T-helper 2 cell treated with Interferon-gamma antibody and Interleukin-4, amounts not matched to agents 5 μg/mL and 100 μg/mL, for 36 hours (primary cell): ENCODE measurements around the gene VOPP1.

ENCODE experiments used
- DNase-seq: peaks from one replicate; pipeline ENCODE4 v3.0.0; 2021; ENCODE audit warnings: low spot score
- H3K27ac Mint-ChIP-seq: one replicate; pipeline ENCODE4 v1.8.0; 2021; ENCODE audit warnings: mild to moderate bottlenecking, mixed read lengths
- H3K27me3 Mint-ChIP-seq: one replicate; pipeline ENCODE4 v1.8.0; 2021; ENCODE audit warnings: low read depth, mixed read lengths
- H3K36me3 Mint-ChIP-seq: one replicate; pipeline ENCODE4 v1.8.0; 2021; ENCODE audit warnings: low read depth, mixed read lengths
- H3K4me1 Mint-ChIP-seq: one replicate; pipeline ENCODE4 v1.8.0; 2021; ENCODE audit warnings: low read depth, mixed read lengths
- H3K4me3 Mint-ChIP-seq: one replicate; pipeline ENCODE4 v1.8.0; 2022; ENCODE audit warnings: mild to moderate bottlenecking, moderate library complexity, mixed read lengths
- H3K9me3 Mint-ChIP-seq: one replicate; pipeline ENCODE4 v1.8.0; 2021; ENCODE audit warnings: mixed read lengths

Gene VOPP1

DNA sequence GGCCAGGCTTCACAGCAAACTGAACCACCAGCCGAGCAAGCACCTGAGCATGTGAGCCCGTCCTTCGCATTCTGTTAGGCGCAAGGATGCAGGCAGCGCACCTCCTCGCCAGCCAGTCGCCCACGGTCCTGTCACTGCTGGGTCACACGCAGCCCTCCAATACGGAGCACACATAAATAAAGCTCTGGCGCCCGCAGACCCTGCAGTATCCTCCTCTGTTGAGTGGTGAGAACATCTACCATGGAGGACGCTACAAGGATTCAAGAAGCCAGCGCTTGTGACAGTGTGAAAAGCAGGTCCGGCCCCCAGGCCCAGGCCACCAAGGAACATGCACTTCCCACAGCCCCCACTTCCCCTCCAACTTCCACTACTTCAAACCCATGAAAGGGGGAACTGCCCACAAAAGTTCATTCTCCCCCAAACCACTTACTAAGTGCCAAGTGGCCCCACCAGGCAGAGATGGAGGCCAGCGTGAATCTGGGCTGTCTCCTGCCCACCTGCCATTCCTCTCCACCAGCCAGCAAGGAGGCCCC, 34.8 kb downstream of the VOPP1 start:
- no peak for DNase-seq
- Mint-ChIP-seq H3K27me3 (no peaks in the 10 kb centered on the region), H3K4me1 (peaks cover 60% of the 10 kb centered on the region), H3K4me3 (peak overlapping the region; percentile 3), H3K9me3 (no peaks in the 10 kb centered on the region), H3K36me3 (peaks cover 18% of the 10 kb centered on the region), H3K27ac (peak overlapping the region; percentile 50)

DNA sequence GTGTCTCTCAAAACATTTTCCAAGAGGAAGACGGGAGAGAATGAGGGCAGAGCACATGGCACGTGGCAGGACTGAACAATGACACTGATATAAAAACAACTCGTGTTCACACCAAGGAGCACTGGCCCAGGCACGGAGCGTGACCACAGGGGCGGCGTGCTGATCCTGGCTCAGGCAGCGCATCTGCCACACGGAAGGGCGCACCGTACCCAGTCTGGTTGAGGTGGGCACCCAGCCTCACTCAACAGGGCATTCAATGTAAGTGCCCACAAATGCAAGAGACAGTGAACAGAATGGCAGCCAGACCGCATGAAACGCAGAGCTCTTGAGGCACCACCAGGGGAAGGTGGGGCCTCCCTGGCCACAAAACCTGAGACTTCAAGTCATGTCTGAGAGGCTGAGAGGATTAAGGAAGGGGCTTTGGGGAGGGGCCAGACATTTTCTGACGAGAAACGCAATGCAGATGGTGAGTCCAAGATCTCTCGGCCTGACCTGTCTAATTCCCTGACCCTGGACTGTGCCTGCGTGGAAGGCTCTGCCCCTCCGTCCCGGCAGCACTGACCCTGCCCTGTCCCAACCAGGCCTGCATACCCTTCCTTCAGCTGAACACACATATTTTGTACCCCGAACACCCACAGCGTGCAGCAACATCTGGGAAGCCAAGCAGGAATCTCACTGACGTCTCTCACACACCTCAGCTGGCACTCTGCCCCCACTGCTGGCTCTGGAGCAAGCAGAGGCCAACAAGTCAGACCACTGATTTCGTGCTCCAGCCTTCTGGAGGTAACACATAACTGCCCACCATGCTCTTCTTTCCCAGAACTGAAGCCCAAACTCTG, 35.5 kb downstream of the VOPP1 start:
- Mint-ChIP-seq H3K9me3 (no peaks in the 10 kb centered on the region), H3K4me3 (peak overlapping the region; percentile 44), H3K27ac (peak overlapping the region; percentile 98), H3K4me1 (peaks cover 67% of the 10 kb centered on the region), H3K36me3 (peaks cover 23% of the 10 kb centered on the region), H3K27me3 (no peaks in the 10 kb centered on the region)
- DNase-seq, result no peak

DNA sequence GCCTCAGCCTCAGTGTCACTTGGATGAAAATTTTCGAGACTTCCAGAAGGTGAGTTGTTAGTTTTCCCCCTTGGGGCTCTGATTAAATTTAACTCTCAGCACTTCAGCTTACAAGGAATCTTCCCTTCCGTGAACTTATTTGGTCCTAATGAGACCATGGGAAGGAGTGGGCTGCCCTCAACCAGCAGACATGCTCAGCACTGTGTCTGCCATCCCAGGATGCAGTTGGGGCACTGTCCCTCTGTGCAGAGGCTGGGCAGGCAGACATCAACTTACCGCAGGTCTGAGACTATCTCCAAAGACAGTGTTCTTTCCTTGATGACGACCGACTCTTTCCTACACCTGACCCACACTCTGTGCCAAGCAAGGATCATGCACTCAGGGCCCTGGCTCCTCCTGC, 36.7 kb downstream of the VOPP1 start:
- Mint-ChIP-seq H3K27me3 (no peaks in the 10 kb centered on the region), H3K4me1 (peaks cover 70% of the 10 kb centered on the region), H3K36me3 (peaks cover 32% of the 10 kb centered on the region), H3K27ac (peak overlapping the region; percentile 98), H3K9me3 (no peaks in the 10 kb centered on the region), H3K4me3 (peak overlapping the region; percentile 82)
- DNase-seq, result no peak

DNA sequence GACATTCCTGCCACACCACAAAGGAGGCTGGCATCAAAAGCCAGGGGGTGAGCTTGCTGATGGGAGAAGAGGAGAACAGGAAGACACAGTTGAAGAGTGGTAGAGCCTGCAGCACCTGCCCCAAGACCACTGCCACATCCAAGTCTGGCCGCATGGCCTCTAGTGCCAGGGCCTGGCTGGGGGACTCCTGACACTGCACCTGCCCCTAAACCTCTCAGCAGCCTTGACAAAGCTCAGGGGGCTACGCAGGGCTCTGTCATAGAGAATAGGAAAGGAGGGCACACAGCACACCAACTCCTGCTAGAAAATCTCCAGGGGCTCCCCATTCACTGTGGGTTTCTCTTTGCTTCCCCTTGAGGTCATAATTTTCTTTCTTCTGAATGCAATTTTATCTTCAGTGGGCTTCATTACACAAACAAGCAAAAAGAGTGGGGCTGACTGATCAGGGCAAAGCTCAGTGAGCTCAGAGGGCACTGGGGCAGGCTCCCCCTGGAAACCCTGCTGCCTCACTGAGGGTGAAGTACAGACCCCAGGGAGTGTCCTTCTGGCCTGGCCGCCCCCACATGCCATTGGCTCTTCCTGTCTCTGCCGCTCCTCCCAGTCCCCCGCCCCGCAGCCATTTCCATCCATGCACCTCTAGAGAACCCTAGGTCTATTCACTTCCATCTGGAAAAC, 37.2 kb downstream of the VOPP1 start:
- H3K27ac Mint-ChIP-seq, result peak overlapping the region; percentile 98
- no peak for DNase-seq
- H3K27me3 Mint-ChIP-seq, result no peaks in the 10 kb centered on the region
- peak overlapping the region; percentile 82 for H3K4me3 Mint-ChIP-seq
- H3K4me1 Mint-ChIP-seq, result peaks cover 70% of the 10 kb centered on the region
- H3K9me3 Mint-ChIP-seq, result no peaks in the 10 kb centered on the region
- peaks cover 33% of the 10 kb centered on the region for H3K36me3 Mint-ChIP-seq

DNA sequence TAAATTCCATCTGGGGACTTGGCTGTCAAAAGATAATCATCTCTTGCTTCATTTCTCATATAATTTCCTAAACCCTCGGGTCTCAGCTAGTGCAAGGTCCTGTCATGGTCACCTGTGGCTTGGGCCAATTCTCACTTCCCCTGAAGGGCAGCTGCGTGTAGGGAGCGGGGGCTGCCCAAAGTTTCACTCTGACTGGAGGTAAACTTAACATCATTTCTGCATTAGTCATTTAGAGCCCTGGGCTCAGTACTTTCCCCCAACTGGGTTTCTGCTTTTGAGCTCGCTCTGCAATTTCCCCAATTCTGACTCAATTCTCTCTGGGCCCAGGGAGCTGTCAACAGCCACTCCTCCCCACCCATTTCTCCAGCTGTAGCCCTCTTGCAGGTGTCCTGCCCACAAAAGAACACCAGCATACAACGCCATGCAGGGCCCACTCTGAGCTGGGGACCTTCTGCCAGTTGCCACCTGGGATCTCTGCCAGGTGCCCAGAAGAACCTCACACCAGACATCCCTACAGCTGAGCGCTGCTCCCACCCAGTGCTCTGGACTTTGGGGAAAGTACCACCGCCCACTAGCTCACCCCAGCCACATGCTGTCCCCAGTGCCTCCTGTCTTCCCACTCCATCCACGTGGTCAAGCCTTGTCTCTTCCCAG, 37.9 kb downstream of the VOPP1 start:
- Mint-ChIP-seq H3K9me3 (no peaks in the 10 kb centered on the region), H3K4me3 (peak overlapping the region; percentile 82), H3K4me1 (peaks cover 70% of the 10 kb centered on the region), H3K27me3 (no peaks in the 10 kb centered on the region), H3K36me3 (peaks cover 36% of the 10 kb centered on the region), H3K27ac (peak overlapping the region; percentile 98)
- peak; percentile 87 for DNase-seq

DNA sequence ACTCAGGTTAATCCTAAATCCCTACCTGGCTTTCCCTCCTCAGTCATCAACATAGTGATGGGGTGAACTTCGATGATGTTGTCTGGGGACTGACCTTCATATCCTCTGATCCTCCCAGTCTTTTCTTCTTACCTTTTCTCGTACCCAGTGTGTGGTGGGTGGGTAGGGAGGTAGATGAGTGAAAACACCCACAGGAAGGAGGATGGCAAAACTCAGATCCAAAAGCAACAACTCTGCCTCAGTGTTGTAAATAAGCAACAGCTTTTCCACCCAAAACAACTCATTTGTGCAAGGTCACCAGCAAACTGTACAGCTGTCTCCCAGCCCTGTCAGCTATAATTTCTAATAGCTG, 38.6 kb downstream of the VOPP1 start:
- no peaks in the 10 kb centered on the region for H3K27me3 Mint-ChIP-seq
- peak overlapping the region; percentile 82 for H3K4me3 Mint-ChIP-seq
- peaks cover 36% of the 10 kb centered on the region for H3K36me3 Mint-ChIP-seq
- no peak for DNase-seq
- peaks cover 69% of the 10 kb centered on the region for H3K4me1 Mint-ChIP-seq
- no peaks in the 10 kb centered on the region for H3K9me3 Mint-ChIP-seq
- peak overlapping the region; percentile 98 for H3K27ac Mint-ChIP-seq

DNA sequence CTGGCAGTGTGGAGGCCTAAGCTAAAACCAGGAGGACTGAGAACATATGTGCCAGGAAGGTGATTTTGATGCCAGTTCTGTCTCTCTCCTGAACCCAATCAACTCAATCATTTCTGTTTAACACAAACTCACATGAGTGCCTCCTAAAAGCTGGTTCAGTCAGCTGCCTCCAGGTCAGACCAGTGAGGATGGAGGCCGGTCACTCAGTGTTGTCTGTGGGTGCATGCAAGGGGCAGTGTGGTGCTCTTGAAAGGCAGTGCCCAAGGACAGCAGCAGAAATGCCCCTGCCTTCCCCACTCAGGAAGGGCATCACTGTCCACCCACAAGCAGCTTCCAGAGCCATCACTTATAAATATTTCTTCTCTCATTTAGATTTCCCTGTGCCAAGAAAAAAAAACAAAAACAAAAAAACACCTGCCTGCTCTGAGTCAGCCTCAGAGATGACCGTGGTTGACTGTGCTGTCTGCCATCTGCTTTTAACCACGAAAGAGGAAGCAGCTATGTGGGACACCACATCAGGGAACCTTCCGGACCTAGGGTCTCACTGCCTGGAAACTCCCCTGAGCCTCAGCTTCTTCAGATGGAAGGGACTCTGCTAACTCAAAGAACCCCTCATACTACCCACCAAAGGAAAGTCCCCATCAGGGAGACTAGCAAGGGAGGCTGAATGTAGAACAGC, 39.1 kb downstream of the VOPP1 start:
- Mint-ChIP-seq H3K4me3 (peak overlapping the region; percentile 82), H3K4me1 (peaks cover 64% of the 10 kb centered on the region), H3K36me3 (peaks cover 32% of the 10 kb centered on the region), H3K27me3 (no peaks in the 10 kb centered on the region), H3K27ac (peak overlapping the region; percentile 98), H3K9me3 (no peaks in the 10 kb centered on the region)
- peak; percentile 83 for DNase-seq

DNA sequence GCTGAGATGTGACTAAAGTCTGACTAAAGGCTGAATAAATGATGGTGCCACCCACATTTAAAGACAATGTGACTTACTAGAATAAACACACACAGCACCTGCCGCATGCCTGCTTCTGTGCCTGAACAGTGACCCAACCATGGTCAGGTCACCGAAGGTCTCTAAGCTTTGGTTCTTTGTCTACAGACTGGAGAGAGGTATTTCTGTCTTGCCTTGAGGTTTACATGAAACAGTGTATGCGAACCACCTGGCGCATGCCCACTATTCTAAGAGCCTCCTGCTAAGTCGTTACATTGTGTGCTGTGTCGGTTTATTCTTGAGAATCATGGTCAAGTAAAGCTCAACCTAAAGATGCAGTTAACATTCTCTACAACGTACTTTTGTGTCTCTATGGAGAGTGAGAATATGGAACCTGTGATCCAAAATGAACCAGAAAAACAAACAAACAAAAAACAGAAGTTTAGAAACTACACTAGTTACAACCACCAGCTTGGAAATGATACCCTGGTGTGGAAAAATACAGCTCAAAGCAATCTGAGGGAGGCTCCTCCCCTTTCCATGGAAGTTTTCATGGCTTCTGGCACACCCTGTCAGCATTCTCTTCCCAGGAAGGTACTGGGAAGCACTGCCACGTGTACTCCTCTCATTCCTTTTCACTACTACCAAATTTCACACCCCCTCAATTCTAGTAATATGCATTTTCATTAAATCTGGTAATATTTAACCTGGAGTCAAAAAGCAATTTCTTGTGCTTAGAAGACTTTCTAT, 40.0 kb downstream of the VOPP1 start:
- no peak for DNase-seq
- peak overlapping the region; percentile 98 for H3K27ac Mint-ChIP-seq
- H3K27me3 Mint-ChIP-seq, result no peaks in the 10 kb centered on the region
- peaks cover 58% of the 10 kb centered on the region for H3K4me1 Mint-ChIP-seq
- H3K36me3 Mint-ChIP-seq, result peaks cover 27% of the 10 kb centered on the region
- peak overlapping the region; percentile 82 for H3K4me3 Mint-ChIP-seq
- H3K9me3 Mint-ChIP-seq, result no peaks in the 10 kb centered on the region

DNA sequence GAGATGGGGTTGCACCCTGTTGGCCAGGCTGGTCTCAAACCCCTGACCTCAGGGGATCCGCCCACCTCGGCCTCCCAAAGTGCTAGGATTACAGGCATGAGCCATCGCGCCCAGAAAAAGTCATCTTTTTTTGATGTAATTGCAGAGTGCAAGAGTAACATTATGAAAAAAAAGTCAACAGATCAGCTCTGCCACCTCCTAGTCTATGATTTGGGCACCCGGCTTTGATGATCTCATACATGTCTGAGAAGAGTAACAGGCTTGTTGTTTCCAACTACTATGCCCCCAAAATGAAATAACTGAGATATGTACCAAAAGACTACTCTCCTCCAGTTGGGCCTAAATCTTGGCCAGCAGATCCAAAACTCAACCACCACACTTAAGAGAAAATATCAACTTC, 40.8 kb downstream of the VOPP1 start:
- Mint-ChIP-seq H3K4me1 (peaks cover 50% of the 10 kb centered on the region), H3K9me3 (no peaks in the 10 kb centered on the region), H3K27me3 (no peaks in the 10 kb centered on the region), H3K4me3 (no peak overlapping the region), H3K27ac (no peak overlapping the region), H3K36me3 (peaks cover 23% of the 10 kb centered on the region)
- no peak for DNase-seq

DNA sequence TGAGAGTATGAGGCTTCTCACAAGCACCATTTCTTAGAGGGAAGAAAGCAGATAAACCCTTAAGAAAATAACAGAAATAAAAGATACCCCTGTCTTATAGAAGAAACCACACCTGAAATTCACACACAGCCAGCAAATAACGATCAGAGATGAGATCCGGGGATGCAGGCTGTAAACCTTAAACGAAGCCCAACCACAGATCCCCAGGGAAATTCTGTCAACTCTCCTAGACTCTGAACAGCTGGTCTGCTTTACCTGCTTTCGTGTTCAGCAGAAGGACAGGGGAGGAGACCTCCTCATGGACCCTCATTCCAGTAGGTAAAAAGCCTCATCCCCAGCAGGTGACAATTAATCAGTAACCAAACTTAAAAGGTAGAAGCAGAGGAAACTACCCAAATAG, 45.0 kb downstream of the VOPP1 start:
- no peak overlapping the region for H3K27ac Mint-ChIP-seq

DNA sequence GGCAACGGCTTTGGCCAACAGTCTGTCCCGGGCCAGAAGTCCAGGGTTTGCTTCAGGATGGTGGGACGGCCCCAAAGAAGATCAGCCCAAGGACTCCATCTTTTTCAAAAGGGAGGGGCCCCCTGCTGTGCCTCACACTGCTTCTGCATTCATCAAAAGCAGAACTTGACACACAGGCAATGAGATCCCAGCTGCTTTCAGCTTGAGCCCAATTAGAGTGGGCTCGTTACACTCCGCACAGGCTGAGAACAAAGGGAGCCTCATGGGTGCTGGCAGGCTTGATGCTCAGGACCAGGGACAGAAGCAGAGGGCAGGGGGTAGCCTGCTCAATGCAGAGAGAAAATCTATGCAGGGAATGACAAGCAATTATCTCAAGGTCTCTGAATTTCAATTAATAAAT, 45.5 kb downstream of the VOPP1 start:
- DNase-seq, result no peak
- no peaks in the 10 kb centered on the region for H3K27me3 Mint-ChIP-seq
- H3K27ac Mint-ChIP-seq, result no peak overlapping the region
- H3K4me3 Mint-ChIP-seq, result no peak overlapping the region
- peaks cover 12% of the 10 kb centered on the region for H3K36me3 Mint-ChIP-seq
- H3K9me3 Mint-ChIP-seq, result no peaks in the 10 kb centered on the region
- H3K4me1 Mint-ChIP-seq, result peaks cover 11% of the 10 kb centered on the region

More for the DNA sequence above, 45.0 kb downstream of the VOPP1 start:
- no peaks in the 10 kb centered on the region for H3K27me3 Mint-ChIP-seq
- no peak overlapping the region for H3K4me3 Mint-ChIP-seq
- DNase-seq, result no peak
- peaks cover 16% of the 10 kb centered on the region for H3K4me1 Mint-ChIP-seq
- H3K9me3 Mint-ChIP-seq, result no peaks in the 10 kb centered on the region
- peaks cover 16% of the 10 kb centered on the region for H3K36me3 Mint-ChIP-seq

DNA sequence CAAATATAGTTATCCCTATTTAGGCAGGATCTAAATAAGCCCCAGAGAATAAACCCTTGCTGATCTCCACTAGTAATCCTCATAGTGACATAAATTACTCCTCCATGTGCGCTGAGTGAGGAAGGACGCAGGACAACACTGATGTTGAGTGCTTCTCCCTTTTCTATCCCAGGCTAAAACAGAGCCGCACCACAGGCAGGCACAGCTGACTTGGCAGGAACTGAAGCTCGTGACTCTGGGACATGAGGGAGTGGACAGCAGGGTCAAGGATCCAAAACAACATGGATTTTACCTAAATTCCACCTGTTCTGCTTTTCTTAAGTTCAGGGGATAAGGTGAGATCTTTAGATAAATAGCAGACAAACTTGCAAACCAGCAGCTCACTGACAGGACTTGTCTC, 46.0 kb downstream of the VOPP1 start:
- Mint-ChIP-seq H3K27ac (no peak overlapping the region), H3K4me3 (no peak overlapping the region), H3K36me3 (peaks cover 7% of the 10 kb centered on the region), H3K9me3 (no peaks in the 10 kb centered on the region), H3K27me3 (no peaks in the 10 kb centered on the region), H3K4me1 (peaks cover 8% of the 10 kb centered on the region)
- no peak for DNase-seq
